DMS79 treated with DMSO at 0.1 percent for 48 hours (cell line): ENCODE measurements around the gene TRMU.

ENCODE experiments used
- DNase-seq: peaks from one replicate; lab custom pipeline; 2025; lab: John Stamatoyannopoulos, UW

Gene TRMU, protein sequence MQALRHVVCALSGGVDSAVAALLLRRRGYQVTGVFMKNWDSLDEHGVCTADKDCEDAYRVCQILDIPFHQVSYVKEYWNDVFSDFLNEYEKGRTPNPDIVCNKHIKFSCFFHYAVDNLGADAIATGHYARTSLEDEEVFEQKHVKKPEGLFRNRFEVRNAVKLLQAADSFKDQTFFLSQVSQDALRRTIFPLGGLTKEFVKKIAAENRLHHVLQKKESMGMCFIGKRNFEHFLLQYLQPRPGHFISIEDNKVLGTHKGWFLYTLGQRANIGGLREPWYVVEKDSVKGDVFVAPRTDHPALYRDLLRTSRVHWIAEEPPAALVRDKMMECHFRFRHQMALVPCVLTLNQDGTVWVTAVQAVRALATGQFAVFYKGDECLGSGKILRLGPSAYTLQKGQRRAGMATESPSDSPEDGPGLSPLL

GRCh38 chr22:46335201-46336118 lies at the start of gene TRMU:
Gene TRMU, plus strand, starts transcription at chr22:46335714. Its CDS starts 51 bp downstream, at chr22:46335765.
- peak; percentile 3 for DNase-seq

DNA sequence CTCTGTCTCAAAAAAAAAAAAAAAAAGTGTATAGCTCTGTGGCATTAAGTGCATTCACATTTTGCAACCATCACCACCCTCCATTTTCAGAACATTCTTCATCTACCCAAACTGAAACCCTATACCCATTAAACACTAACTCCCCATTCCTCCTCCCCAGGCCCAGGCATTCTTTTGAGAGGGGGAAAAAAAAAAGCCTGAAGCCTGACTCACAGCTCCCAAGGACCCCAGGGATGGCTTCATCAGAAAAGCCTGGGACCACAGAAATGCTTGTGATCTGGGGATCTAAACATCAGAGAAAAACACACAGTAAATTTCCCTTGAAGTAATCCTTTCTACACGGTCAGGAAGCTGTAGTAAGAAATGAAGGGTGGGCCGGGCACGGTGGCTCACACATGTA lies 49.5 kb upstream of the TRMU start:
- DNase-seq = no peak

DNA sequence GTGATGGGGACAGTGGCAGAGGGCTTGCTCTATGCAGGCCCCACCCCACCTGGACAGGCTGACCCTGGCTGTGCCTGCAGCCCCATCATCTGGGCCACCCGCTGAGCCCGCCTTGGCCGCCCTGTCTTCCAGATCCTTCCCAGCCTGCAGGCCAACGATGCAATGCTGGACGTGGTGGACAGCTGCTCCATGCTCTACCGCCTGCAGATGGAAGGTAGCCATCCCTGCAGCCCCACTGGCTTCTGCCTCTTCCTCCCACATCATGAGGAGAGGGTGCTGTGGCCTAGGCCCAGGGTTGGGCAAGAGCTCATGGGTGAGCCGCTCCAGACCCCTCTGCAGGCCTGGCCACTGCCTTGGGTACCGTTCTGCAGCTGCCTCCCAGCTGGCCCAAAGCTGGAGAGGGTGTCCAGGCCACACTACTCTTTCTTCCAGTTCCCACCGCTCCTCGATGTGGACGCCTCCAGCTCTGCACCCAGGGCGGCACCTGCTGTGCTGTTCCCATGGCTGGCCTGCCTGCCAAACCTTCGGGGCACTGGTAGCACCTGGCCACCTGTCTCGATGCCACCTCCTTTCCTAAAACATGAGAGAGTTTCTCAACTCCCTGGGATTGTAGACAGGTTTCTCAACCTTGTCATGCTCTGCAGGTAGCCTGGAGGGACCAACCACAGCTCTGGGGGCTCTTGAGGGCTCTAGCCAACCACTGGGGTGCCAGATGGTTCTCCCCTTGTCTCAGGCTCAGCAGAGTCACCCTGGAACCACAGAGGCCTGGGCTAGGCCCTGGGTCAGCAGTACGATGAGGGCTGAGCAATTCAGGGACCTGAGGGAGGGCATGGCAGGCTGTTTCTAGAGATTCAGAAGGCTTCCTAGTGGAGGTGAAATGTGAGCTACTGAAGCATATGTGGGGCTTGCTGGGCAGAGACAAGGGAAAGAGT lies 48.3 kb upstream of the TRMU start:
- DNase-seq = no peak

GRCh38 chr22:46287873-46288751 lies 47.4 kb upstream of the TRMU start:
- DNase-seq = no peak

- no peak for DNase-seq
Measured at GRCh38 chr22:46288846-46289243, 46.7 kb upstream of the TRMU start.

DNA sequence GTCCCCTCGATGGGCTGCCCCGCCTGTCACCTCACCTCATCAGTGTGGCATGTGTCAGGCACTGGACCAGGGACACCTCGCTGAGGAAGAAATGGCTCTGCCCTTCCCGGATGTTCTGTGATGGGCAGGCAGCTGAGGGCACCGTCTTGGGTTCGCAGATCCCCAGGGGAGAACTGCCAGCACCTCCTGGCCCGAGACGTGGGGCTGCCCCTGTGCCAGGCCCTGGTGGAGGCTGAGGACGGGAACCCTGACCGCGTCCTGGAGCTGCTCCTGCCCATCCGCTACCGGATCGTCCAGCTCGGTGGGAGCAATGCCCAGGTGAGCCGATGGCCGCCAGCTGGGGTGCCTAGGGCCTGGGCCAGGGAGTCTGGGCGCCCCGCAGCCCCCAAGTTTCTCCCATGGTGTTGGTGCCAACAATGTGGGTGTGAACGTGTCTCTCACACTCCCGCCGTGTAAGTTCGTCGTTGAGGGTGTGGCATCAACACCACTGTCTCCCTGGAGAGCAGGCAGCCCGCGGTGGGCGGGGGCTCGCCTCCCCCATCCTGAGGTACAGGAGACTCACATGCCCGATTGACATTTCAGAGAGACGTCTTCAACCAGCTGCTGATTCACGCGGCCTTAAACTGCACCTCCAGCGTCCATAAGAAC lies 46.1 kb upstream of the TRMU start:
- DNase-seq = no peak

DNA sequence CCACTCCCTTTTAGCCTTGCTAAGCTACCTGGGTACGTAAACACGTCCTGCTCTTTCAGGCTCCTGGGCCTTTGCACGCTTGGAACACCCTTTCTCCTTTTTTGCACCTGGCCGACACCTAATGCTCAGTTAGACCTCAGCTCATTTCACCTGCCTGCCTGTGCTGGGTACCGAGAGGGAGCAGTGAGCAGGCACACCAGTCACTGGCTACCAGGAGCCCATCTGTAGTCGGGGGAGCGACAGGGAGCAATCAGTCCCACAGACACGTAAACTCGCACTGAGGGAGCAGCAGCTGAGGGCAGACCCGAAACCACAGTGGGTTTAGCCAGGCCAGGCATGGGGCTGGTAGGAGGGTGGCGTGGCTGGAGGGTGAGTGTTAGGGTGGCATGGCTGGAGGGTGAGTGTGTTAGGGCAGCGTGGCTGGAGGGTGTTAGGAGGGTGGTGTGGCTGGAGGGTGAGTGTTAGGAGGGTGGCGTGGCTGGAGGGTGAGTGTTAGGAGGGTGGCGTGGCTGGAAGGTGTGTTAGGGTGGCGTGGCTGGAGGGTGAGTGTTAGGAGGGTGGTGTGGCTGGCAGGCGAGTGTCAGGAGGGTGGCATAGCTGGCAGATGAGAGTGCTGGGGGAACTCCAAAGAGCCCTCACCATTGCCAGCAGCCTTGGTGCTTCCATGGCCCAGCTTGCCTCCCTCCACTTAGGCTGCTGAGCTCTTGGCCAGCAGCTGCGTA lies 45.2 kb upstream of the TRMU start:
- DNase-seq = no peak

GRCh38 chr22:46290843-46291785 lies 44.4 kb upstream of the TRMU start:
- DNase-seq = no peak

GRCh38 chr22:46292173-46292572 lies 43.3 kb upstream of the TRMU start:
- no peak for DNase-seq

DNA sequence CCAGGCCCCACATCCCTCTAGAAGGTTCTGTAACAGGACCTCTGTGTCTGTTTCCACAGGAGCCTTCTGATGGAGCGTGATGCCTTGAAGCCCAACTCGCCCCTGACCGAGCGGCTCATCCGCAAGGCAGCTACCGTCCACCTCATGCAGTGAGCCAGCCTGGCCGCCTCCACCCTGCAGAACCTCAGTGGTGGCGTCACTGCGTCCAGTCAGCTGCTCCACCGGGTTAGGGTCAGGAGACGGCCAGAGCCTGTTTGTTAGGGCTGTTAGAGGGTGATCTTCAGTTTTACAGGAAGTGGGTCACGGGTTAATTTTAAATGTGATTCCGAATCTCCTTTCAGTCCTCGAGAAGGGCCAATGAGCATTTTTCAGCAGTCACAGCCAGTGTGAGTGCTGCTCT lies 42.8 kb upstream of the TRMU start:
- no peak for DNase-seq

GRCh38 chr22:46293577-46294260 lies 41.8 kb upstream of the TRMU start:
- DNase-seq = no peak

- no peak for DNase-seq
Measured at GRCh38 chr22:46294784-46295183, 40.7 kb upstream of the TRMU start.

GRCh38 chr22:46295277-46295971 lies 40.1 kb upstream of the TRMU start:
- DNase-seq = no peak

DNA sequence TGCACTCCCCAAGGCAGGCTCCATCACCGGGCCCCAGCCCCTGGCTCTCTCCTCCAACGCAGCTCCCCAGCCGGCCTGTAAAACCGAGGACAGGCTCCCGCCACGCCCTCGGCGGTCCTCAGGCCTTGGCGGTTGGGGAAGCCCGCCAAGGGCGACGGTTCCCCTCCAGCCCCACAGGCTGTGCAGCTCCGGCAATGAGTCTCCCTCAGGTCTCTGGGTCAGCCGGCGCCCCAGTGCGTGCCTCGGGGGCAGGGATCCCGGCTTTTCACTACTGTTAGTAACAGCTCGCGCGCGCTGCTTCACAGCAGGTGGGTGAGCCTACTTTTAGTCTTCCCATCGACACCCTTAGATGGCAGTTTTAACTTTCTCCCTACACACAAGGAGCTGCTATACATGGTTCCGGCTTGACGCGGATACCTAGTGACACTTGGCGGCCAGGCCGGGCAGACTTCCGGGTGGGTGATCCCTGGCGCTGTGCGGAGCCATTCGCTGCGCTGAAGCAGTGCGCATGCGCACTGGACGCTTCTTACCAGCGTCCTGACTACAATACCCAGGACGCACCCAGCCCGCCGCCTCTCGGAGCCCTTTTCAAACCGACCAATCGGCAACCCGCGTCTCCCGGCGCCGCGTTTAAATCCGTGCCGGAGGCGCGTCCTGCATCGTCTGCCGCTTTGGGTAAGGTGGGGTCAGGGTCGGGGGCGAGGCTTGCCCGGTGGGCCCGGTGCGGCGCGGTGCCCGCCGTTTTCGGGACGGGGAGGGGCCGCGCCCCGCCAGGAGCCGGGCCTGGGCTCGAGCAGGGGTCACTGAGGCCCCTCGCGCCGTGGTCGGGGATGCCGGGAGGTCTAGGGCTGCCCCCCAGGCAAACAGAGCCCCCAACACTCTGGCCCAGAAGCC lies 39.0 kb upstream of the TRMU start, which contains the start of gene GTSE1:
Gene GTSE1, plus strand, starts transcription at position 614 of the 894 bp plus-strand sequence. CDS start 531 bp downstream, outside the sequence.
- peak; percentile 88 for DNase-seq

DNA sequence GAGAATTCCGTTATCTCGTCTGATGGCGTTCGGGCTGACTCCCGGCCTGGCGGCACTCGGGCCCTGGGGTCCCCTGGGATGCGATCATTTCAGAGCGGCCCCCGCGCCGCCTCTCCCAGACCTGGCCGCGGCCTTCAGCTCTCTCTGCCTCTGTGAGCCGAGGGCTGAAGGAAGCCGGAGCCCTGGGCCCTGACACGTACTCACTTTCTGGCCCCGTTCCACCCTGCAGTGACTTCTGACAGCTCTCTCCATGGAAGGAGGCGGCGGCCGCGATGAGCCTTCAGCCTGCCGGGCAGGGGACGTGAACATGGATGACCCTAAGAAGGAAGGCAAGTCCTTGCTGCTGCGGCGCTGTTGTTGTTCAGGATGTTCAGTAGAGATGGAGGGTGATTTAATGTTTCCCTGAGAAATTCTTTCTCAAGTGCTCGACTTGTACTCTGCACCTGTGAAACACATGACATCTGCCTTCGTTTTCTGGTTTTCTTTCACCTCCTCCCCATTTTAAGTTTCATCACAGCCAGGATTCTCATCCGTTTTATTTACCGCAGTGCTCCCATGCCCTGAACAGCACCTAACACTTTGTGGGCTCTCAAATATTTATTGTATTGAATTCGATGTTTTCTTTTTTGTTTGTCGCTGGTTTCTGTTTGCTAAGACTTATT lies 38.2 kb upstream of the TRMU start:
- peak; percentile 5 for DNase-seq

GRCh38 chr22:46299101-46299500 lies 36.4 kb upstream of the TRMU start:
- no peak for DNase-seq
